MM.1S (cell line): ENCODE measurements around the gene DCDC1.
"Not testable (repeated sequence)": the region's sequence is repeated elsewhere in the genome, so short reads cannot be mapped to it uniquely, and the experiment has no call there.

Experiments used
- DNase-seq: peaks from one replicate; pipeline ENCODE4 v3.0.0-alpha.2; 2015
- H2AFZ ChIP-seq: fragments of 300-600 bp; sonication (generic); 2 replicates; pipeline ENCODE4 v1.6.0; 2016; ENCODE audit warnings: antibody characterized with exemption, low read length
- H3F3A ChIP-seq: fragments of 300-600 bp; sonication (generic); 2 replicates; pipeline ENCODE4 v1.6.1; 2016; ENCODE audit warnings: mild to moderate bottlenecking, antibody characterized with exemption, low read length, moderate library complexity, mixed read lengths; ENCODE audit not compliant: insufficient read depth
- H3K27ac ChIP-seq: fragments of 300-600 bp; sonication (generic); 2 replicates; pipeline ENCODE4 v1.5.1; 2016; ENCODE audit warnings: mild to moderate bottlenecking, low read length
- H3K27me3 ChIP-seq: fragments of 300-600 bp; sonication (generic); replicated peaks from 2 replicates; pipeline ENCODE4 v1.6.0; 2016; ENCODE audit warnings: low read length; ENCODE audit not compliant: insufficient read depth
- H3K36me3 ChIP-seq: fragments of 300-600 bp; sonication (generic); replicated peaks from 2 replicates; pipeline ENCODE4 v1.6.1; 2016; ENCODE audit warnings: mild to moderate bottlenecking, low read length, mixed read lengths; ENCODE audit not compliant: insufficient read depth
- H3K4me1 ChIP-seq: fragments of 300-600 bp; sonication (generic); 2 replicates; pipeline ENCODE4 v1.6.1; 2016; ENCODE audit warnings: low read length, mixed read lengths
- H3K4me2 ChIP-seq: fragments of 300-600 bp; sonication (generic); 2 replicates; pipeline ENCODE4 v1.6.0; 2016; ENCODE audit warnings: low read depth, low read length
- H3K4me3 ChIP-seq: fragments of 300-600 bp; sonication (generic); 2 replicates; pipeline ENCODE4 v1.5.1; 2016; ENCODE audit warnings: low read length, mixed read lengths
- H3K79me2 ChIP-seq: fragments of 300-600 bp; sonication (generic); 2 replicates; pipeline ENCODE4 v1.6.1; 2016; ENCODE audit warnings: mixed run types, low read length, mixed read lengths
- H3K9ac ChIP-seq: fragments of 300-600 bp; sonication (generic); 2 replicates; pipeline ENCODE4 v1.6.1; 2016; ENCODE audit warnings: low read length, mixed read lengths
- H3K9me2 ChIP-seq: fragments of 300-600 bp; sonication (generic); replicated peaks from 2 replicates; pipeline ENCODE4 v1.6.1; 2016; ENCODE audit warnings: mild to moderate bottlenecking, low read length, mixed read lengths; ENCODE audit not compliant: insufficient read depth
- H3K9me3 ChIP-seq: fragments of 300-600 bp; sonication (generic); replicated peaks from 2 replicates; pipeline ENCODE4 v1.6.1; 2016; ENCODE audit warnings: mild to moderate bottlenecking, low read length, mixed read lengths; ENCODE audit not compliant: insufficient read depth
- H4K20me1 ChIP-seq: fragments of 300-600 bp; sonication (generic); 2 replicates; pipeline ENCODE4 v1.6.1; 2016; ENCODE audit warnings: mild to moderate bottlenecking, low read length, moderate library complexity, mixed read lengths; ENCODE audit not compliant: insufficient read depth
- EZH2 ChIP-seq: fragments of 300-600 bp; sonication (generic); optimal IDR thresholded peaks from 2 replicates; pipeline ENCODE3; 2017; ENCODE audit warnings: low read depth, mild to moderate bottlenecking, antibody characterized with exemption, low read length, mixed read lengths
- EZH2phosphoT487 ChIP-seq: fragments of 300-600 bp; sonication (generic); IDR thresholded peaks from 2 replicates; pipeline ENCODE4 v1.6.1; 2018; ENCODE audit warnings: antibody characterized with exemption, low read length
- TF ChIP-seq, protein P1 (sequence below): fragments of 300-600 bp; sonication (generic); IDR thresholded peaks from 2 replicates; pipeline ENCODE4 v1.5.1; 2016; ENCODE audit warnings: antibody characterized with exemption, low read length, mixed read lengths

The DCDC1 gene

DNA sequence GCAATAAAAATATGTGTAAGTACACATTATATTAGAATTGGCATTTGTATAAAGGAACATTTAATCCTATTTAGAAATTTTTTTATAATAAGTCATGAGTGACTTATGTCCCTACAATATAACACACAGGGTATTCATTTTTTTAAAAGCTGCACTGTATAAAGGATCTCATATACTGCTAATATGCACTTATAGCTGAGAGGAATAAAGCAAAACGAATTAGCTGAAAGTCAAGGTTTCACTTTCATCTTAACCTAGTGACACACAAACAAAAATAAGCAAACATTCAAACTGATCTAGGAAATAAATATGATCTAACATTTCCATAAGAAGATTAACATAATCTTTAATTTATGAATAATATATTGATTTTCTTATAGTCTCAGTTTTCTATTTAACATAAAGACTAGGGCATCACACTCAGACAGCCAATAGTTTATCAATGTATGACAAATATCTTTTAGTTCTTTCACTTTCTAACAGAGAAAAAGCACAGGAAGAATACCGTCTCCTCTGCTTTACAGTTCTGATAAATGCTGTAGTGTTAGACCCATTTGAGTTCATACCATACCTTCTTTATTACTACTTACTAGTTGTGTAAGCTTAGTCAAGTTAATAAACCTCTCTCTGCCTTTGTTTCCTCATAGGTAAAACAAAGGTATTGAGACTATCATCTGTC lies 42.9 kb downstream of the DCDC1 start:
- Histone ChIP-seq H3K27me3 (no peaks in the 10 kb centered on the region), H3K4me2 (peak overlapping the region; percentile 23), H4K20me1 (no peaks in the 10 kb centered on the region), H3K4me3 (no peak overlapping the region), H3K9ac (no peak overlapping the region), H3K36me3 (no peaks in the 10 kb centered on the region), H3K4me1 (no peaks in the 10 kb centered on the region), H3K9me2 (no peaks in the 10 kb centered on the region), H3F3A (no peaks in the 10 kb centered on the region), H3K9me3 (no peaks in the 10 kb centered on the region), H3K79me2 (no peaks in the 10 kb centered on the region), H3K27ac (no peak overlapping the region), H2AFZ (peak overlapping the region; percentile 37; the same call in 1 of the 2 replicates)
- no peak for TF ChIP-seq EZH2
- DNase-seq = peak; percentile 47

DNA sequence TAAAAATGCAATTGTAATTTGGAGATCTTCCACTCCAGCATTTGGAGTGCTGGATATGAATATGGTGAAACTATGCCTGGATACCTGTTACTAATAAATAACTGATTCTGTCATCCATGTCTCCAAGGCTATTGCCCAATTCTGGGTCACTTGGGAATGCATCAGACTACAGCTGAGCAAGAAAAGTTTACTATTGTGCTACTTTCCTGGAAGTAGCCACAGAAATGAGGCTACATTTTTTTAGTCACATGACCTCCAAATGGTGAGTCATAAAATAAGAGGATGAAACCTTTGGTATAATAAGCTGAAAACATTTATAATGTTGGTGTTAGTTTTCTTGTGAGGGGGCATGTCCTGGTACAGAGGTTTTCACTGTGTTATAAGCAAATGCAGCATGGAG lies 44.4 kb downstream of the DCDC1 start:
- no peaks in the 10 kb centered on the region for H3K36me3 ChIP-seq
- H3K4me3 ChIP-seq = no peak overlapping the region
- no peak overlapping the region for H2AFZ ChIP-seq
- H3K4me1 ChIP-seq = no peaks in the 10 kb centered on the region
- H4K20me1 ChIP-seq = no peaks in the 10 kb centered on the region
- no peak for DNase-seq
- no peak overlapping the region for H3K27ac ChIP-seq
- no peaks in the 10 kb centered on the region for H3K9me2 ChIP-seq
- no peaks in the 10 kb centered on the region for H3F3A ChIP-seq
- TF ChIP-seq, protein P1, sequence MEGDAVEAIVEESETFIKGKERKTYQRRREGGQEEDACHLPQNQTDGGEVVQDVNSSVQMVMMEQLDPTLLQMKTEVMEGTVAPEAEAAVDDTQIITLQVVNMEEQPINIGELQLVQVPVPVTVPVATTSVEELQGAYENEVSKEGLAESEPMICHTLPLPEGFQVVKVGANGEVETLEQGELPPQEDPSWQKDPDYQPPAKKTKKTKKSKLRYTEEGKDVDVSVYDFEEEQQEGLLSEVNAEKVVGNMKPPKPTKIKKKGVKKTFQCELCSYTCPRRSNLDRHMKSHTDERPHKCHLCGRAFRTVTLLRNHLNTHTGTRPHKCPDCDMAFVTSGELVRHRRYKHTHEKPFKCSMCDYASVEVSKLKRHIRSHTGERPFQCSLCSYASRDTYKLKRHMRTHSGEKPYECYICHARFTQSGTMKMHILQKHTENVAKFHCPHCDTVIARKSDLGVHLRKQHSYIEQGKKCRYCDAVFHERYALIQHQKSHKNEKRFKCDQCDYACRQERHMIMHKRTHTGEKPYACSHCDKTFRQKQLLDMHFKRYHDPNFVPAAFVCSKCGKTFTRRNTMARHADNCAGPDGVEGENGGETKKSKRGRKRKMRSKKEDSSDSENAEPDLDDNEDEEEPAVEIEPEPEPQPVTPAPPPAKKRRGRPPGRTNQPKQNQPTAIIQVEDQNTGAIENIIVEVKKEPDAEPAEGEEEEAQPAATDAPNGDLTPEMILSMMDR = no peak
- TF ChIP-seq EZH2phosphoT487 (no peak), EZH2 (no peak)
- no peaks in the 10 kb centered on the region for H3K9me3 ChIP-seq
- H3K4me2 ChIP-seq = no peak overlapping the region
- H3K9ac ChIP-seq = no peak overlapping the region
- H3K27me3 ChIP-seq = no peaks in the 10 kb centered on the region
- no peaks in the 10 kb centered on the region for H3K79me2 ChIP-seq

DNA sequence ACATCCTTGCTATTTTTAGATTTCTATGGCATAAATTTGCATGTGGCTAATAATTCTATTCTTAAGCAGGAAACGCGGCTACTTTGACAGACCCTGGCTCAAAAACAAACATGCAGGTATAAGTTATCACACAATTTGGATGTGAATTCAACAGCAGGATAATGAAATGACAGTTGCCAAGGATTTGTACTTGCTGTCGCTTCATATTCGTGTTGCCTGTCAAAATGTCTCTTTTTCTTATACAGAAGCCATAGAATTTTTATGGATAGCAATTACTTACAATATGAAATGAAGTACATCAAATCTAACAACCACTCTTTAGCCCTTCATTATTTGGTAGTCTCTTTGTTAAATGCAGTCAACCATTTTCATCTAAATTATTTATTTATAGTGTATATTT lies 46.4 kb downstream of the DCDC1 start:
- H3K9ac ChIP-seq = no peak overlapping the region
- no peaks in the 10 kb centered on the region for H3K79me2 ChIP-seq
- no peaks in the 10 kb centered on the region for H3K36me3 ChIP-seq
- H3K27me3 ChIP-seq = no peaks in the 10 kb centered on the region
- H3K4me2 ChIP-seq = no peak overlapping the region
- H3K9me3 ChIP-seq = no peaks in the 10 kb centered on the region
- H3K9me2 ChIP-seq = no peaks in the 10 kb centered on the region
- H3F3A ChIP-seq = no peaks in the 10 kb centered on the region
- DNase-seq = no peak
- no peaks in the 10 kb centered on the region for H4K20me1 ChIP-seq
- TF ChIP-seq EZH2phosphoT487 (no peak), EZH2 (no peak)
- TF ChIP-seq, protein P1 = no peak
- H3K4me1 ChIP-seq = no peaks in the 10 kb centered on the region
- no peak overlapping the region for H3K27ac ChIP-seq
- H2AFZ ChIP-seq = no peak overlapping the region
- no peak overlapping the region for H3K4me3 ChIP-seq

DNA sequence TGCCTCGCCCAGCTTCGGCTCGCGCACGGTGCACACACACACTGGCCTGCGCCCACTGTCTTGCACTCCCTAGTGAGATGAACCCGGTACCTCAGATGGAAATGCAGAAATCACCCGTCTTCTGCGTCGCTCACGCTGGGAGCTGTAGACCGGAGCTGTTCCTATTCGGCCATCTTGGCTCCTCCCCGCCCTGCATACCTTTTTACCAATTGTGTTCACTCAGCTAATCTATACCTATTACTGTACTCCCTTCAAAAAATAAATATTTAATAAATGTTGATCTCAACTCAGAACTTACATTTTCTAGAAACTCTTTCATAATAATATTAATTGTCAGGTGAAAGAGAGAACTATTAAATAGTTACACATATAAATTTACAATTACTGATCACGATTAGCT lies 48.0 kb downstream of the DCDC1 start:
- H2AFZ ChIP-seq, H3K27ac ChIP-seq: not testable (repeated sequence)

More for the DNA sequence above, 48.0 kb downstream of the DCDC1 start:
- not testable (repeated sequence) for H3K4me3 ChIP-seq, H3K36me3 ChIP-seq, H3K27me3 ChIP-seq, H4K20me1 ChIP-seq, H3K4me1 ChIP-seq, H3K4me2 ChIP-seq, H3K9me3 ChIP-seq, DNase-seq, H3K9ac ChIP-seq, H3F3A ChIP-seq, H3K79me2 ChIP-seq, H3K9me2 ChIP-seq
